ENCODE measurements around the gene OR2T35.
A peak's percentile ranks its signal among the peaks of the same experiment; 100 is the strongest.

The OR2T35 gene

GRCh38 chr1:248625166-248625565 lies 19.9 kb downstream of the OR2T35 start:
- no peak overlapping the region for H3K27ac ChIP-seq (ENCODE audit: poor library complexity, severe bottlenecking)
- ATAC-seq (ENCODE audit: low read depth) (no peak), DNase-seq (ENCODE audit: low spot score) (no peak)
- H3K4me1 ChIP-seq (ENCODE audit: insufficient read depth, poor library complexity, severe bottlenecking) = no peaks in the 10 kb centered on the region
- H3K9me3 ChIP-seq (ENCODE audit: severe bottlenecking) = no peaks in the 10 kb centered on the region
- no peaks in the 10 kb centered on the region for H3K27me3 ChIP-seq (ENCODE audit: insufficient read depth, poor library complexity, severe bottlenecking)
- TF ChIP-seq CTCF (IDR thresholded peaks at IDR 0.05; ENCODE audit: poor library complexity, severe bottlenecking) = no peak
- no peak overlapping the region for H3K4me3 ChIP-seq (ENCODE audit: severe bottlenecking)
- no peaks in the 10 kb centered on the region for H3K36me3 ChIP-seq (ENCODE audit: low read depth)

GRCh38 chr1:248622570-248623001 lies 22.5 kb downstream of the OR2T35 start:
- ATAC-seq (ENCODE audit: low read depth) (no peak), DNase-seq (ENCODE audit: low spot score) (no peak)
- Histone ChIP-seq H3K36me3 (ENCODE audit: low read depth) (no peaks in the 10 kb centered on the region), H3K4me1 (ENCODE audit: insufficient read depth, poor library complexity, severe bottlenecking) (no peaks in the 10 kb centered on the region), H3K27me3 (ENCODE audit: insufficient read depth, poor library complexity, severe bottlenecking) (no peaks in the 10 kb centered on the region), H3K9me3 (ENCODE audit: severe bottlenecking) (no peaks in the 10 kb centered on the region), H3K27ac (ENCODE audit: poor library complexity, severe bottlenecking) (no peak overlapping the region), H3K4me3 (ENCODE audit: severe bottlenecking) (no peak overlapping the region)
- peak; percentile 42 for TF ChIP-seq CTCF (IDR thresholded peaks at IDR 0.05; ENCODE audit: poor library complexity, severe bottlenecking)

DNA sequence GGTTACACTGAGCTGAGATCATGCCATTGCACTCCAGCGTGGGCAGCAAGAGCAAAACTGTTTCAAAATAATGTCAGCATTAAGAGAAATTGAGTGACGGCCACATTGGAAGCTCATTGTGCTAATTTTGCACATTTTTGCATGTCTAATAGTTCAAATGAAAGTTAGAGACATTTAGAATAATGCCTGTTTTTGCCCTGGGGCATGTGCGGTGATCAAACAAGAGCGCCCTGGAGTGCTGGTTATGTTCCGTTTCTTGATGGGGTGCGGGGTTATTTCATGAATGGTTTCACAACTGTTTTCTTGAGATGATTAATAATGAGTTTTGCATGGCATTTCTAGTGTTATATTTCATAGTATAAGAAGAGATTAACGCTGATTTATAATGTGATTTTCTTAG lies 23.3 kb downstream of the OR2T35 start:
- H3K27ac ChIP-seq (ENCODE audit: poor library complexity, severe bottlenecking) = no peak overlapping the region
- H3K36me3 ChIP-seq (ENCODE audit: low read depth) = no peaks in the 10 kb centered on the region
- H3K4me1 ChIP-seq (ENCODE audit: insufficient read depth, poor library complexity, severe bottlenecking) = no peaks in the 10 kb centered on the region
- H3K27me3 ChIP-seq (ENCODE audit: insufficient read depth, poor library complexity, severe bottlenecking) = no peaks in the 10 kb centered on the region
- no peak for ATAC-seq (ENCODE audit: low read depth)
- no peak overlapping the region for H3K4me3 ChIP-seq (ENCODE audit: severe bottlenecking)
- no peaks in the 10 kb centered on the region for H3K9me3 ChIP-seq (ENCODE audit: severe bottlenecking)
- no peak for TF ChIP-seq CTCF (IDR thresholded peaks at IDR 0.05; ENCODE audit: poor library complexity, severe bottlenecking)
- no peak for DNase-seq (ENCODE audit: low spot score)

DNA sequence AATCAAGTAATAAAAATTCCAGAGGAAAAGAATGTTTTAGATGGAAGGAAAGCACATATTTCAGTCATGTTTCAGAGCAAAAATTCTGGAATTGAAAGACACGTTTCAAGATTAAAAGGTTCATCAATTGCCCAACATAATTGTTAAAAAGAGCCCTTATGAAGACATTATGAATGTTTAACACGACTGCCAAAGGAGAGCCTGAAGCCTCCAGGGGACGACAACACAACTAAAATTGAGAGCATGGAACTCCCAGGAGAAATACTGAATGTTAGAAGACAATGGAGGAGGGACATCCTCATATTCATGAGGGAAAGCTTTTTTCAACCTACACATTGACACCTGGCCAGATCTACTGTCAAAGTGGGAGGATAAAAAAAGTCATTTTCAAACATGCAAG lies 26.2 kb downstream of the OR2T35 start:
- DNase-seq (ENCODE audit: low spot score) = no peak

More for the DNA sequence above, 26.2 kb downstream of the OR2T35 start:
- Histone ChIP-seq H3K4me3 (ENCODE audit: severe bottlenecking) (no peak overlapping the region), H3K27ac (ENCODE audit: poor library complexity, severe bottlenecking) (no peak overlapping the region), H3K27me3 (ENCODE audit: insufficient read depth, poor library complexity, severe bottlenecking) (no peaks in the 10 kb centered on the region), H3K9me3 (ENCODE audit: severe bottlenecking) (no peaks in the 10 kb centered on the region), H3K36me3 (ENCODE audit: low read depth) (no peaks in the 10 kb centered on the region), H3K4me1 (ENCODE audit: insufficient read depth, poor library complexity, severe bottlenecking) (no peaks in the 10 kb centered on the region)
- ATAC-seq (ENCODE audit: low read depth) = no peak
- TF ChIP-seq CTCF (IDR thresholded peaks at IDR 0.05; ENCODE audit: poor library complexity, severe bottlenecking) = peak; percentile 40

All from RWPE2 (cell line).